ENCODE measurements around the gene TYK2. TPM values are rescaled to one million over a fixed set of nuclear protein-coding genes. Genes with fewer than 3 reads are reported as not detected.

Gene TYK2
- 36.1 and 45.8 TPM in 2 replicates for total RNA-seq

DNA sequence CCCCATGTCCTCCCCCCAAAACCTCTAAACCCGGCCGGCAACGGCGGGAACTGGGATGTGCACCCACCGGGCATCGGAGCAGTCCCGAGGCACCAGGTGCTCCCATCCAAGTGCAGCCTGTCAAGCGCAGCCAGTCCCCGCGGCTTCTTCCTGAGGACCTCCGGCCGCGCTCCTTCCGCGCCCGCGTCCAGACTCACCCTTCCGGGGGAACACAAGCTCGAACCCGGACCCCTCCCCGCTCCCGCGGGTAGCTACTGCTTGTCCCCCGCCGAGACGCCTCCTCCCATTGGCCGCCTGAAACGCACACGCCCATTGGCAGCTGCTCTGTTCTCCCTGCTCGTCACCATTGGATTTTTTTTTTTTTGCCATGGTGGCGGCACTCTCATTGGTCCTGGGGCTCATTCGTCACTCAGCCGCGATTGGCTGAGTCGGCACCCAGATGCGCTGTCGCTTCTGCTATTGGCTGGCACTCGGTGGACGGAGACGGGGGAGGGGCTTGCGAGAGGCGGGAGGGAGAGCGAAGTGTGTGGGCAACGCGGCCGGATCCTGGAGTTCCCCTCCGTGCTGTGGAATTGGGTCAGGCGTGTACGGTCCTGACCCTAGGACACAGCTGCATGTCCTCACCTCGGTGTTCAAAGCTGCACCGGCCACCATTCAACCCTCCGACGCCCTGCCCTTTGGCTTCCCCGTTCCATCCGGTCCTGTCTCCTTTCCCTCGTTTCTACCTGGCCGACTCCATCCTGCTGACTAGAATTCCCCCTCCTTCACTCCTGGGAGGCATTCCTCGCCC, at the start of gene TYK2:
Gene TYK2 (minus strand): TSS at position 260 of the 790 bp plus-strand sequence. CDS start 2,166 bp downstream, outside the sequence.
- peak within 1 kb of the TSS; percentile 98 for H3K4me3 ChIP-seq (ENCODE audit: low read depth, low read length)
- FAIRE-seq (peak; percentile 18), DNase-seq (ENCODE audit: low read depth) (peak; percentile 96)
- H3K36me3 ChIP-seq (ENCODE audit: control insufficient read depth, insufficient read depth, low read length), result peaks cover 6% of the 10 kb centered on the region
- TF ChIP-seq CTCF (IDR thresholded peaks at IDR 0.05; ENCODE audit: insufficient read depth, low read length, severe bottlenecking), result no peak
- no peaks in the 10 kb centered on the region for H3K27me3 ChIP-seq (ENCODE audit: control insufficient read depth, insufficient read depth, low read length)

DNA sequence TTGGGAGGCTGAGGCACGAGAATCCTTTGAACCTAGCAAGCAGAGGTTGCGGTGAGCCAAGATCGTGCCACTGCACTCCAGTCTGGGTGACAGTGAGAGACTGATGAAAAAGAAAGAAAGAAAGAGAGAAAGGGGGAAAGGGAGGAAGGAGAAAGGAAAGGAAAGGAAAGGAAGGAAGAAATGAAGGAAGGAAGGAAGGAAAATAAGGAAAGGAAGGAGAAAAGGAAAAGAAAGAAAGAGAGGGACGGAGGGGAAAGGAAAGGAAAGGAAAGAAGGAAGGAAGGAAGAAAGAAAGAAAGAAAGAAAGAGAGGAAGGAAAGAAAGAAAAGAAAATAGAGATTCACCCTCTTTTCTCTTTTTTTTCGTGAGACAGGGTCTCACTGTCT, 48.6 kb upstream of the TYK2 start:
- no peak for TF ChIP-seq CTCF (IDR thresholded peaks at IDR 0.05; ENCODE audit: insufficient read depth, low read length, severe bottlenecking)
- Histone ChIP-seq H3K4me3 (ENCODE audit: low read depth, low read length) (no peak overlapping the region), H3K27me3 (ENCODE audit: control insufficient read depth, insufficient read depth, low read length) (peaks cover 11% of the 10 kb centered on the region), H3K36me3 (ENCODE audit: control insufficient read depth, insufficient read depth, low read length) (no peaks in the 10 kb centered on the region)
- DNase-seq (ENCODE audit: low read depth), result no peak
- no peak for FAIRE-seq

DNA sequence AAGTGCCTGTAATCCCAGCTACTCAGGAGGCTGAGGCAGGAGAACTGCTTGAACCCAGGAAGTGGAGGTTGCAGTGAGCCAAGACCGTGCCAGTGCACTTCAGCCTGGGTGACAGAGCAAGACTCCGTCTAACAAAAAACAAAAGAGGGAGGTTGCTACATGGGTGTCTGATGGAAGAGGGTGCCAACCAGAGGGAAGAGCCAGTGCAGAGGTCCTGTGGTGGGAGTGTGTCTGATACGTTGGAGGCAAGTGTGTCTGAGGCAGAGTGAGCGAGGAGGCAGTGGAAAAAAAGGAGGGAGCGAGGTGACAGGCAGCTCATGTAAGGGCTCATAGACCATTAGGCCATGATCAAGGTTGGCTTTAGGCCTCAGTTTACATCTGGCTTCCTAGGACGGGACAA, 46.8 kb upstream of the TYK2 start:
- FAIRE-seq (no peak), DNase-seq (ENCODE audit: low read depth) (no peak)
- Histone ChIP-seq H3K27me3 (ENCODE audit: control insufficient read depth, insufficient read depth, low read length) (peaks cover 12% of the 10 kb centered on the region), H3K4me3 (ENCODE audit: low read depth, low read length) (no peak overlapping the region), H3K36me3 (ENCODE audit: control insufficient read depth, insufficient read depth, low read length) (no peaks in the 10 kb centered on the region)
- TF ChIP-seq CTCF (IDR thresholded peaks at IDR 0.05; ENCODE audit: insufficient read depth, low read length, severe bottlenecking), result no peak

DNA sequence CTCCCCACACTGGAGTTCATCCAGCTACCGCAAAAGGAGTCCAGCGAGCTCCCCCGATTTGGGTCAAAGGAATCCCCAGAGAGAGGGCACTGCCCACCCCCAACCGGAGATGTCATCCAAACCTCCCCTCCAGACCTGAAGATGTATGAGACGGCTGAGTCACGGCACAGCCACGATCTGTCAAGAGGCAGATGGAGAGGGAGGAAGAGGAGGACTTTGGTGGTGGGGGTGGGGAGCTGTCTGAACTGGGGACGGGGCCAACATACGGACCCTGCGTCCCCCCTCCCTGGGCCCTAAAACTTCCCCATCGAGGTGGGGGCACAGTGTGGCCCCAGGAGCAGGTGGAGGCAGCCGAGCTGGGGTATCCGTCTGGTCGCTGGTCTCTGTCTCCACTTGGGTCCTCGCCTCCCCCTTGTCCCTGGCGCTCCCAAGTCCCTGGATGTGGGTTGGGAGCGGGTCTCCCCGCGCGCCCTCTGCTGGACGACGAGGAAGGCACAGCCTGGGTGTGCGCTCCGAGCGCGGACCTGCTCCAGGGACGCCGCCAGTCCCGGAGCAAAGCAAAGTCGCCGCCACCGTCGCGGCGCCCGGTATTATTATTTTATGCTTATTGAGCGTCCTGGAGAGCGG, 43.8 kb upstream of the TYK2 start:
- TF ChIP-seq CTCF (IDR thresholded peaks at IDR 0.05; ENCODE audit: insufficient read depth, low read length, severe bottlenecking), result peak; percentile 93
- peak overlapping the region; percentile 17 for H3K4me3 ChIP-seq (ENCODE audit: low read depth, low read length)
- FAIRE-seq (no peak), DNase-seq (ENCODE audit: low read depth) (peak; percentile 40)
- H3K36me3 ChIP-seq (ENCODE audit: control insufficient read depth, insufficient read depth, low read length), result no peaks in the 10 kb centered on the region
- peaks cover 21% of the 10 kb centered on the region for H3K27me3 ChIP-seq (ENCODE audit: control insufficient read depth, insufficient read depth, low read length)

- peaks cover 25% of the 10 kb centered on the region for H3K27me3 ChIP-seq (ENCODE audit: control insufficient read depth, insufficient read depth, low read length)
- DNase-seq (ENCODE audit: low read depth) (no peak), FAIRE-seq (no peak)
- TF ChIP-seq CTCF (IDR thresholded peaks at IDR 0.05; ENCODE audit: insufficient read depth, low read length, severe bottlenecking), result no peak
- no peak overlapping the region for H3K4me3 ChIP-seq (ENCODE audit: low read depth, low read length)
- H3K36me3 ChIP-seq (ENCODE audit: control insufficient read depth, insufficient read depth, low read length), result no peaks in the 10 kb centered on the region
Measured at GRCh38 chr19:10422846-10423245, 42.5 kb upstream of the TYK2 start.

Data from bronchial epithelial cell (primary cell).